CD4-positive, alpha-beta T cell treated with Interleukin-6 at 100 ng/mL for 8 hours (primary cell): ENCODE measurements around the gene OR1I1.
A peak's percentile ranks its signal among the peaks of the same experiment; 100 is the strongest.

Experiments
- DNase-seq: peaks from one replicate; pipeline ENCODE4 v3.0.0-alpha.2; 2020; ENCODE audit warnings: mixed read lengths, low spot score

OR1I1 gene

GRCh38 chr19:15118789-15119494 is 36.9 kb downstream of the OR1I1 start:
- DNase-seq: no peak

- DNase-seq: no peak
Observed at GRCh38 chr19:15120135-15121026, 38.4 kb downstream of the OR1I1 start.

- DNase-seq: no peak
Observed at GRCh38 chr19:15122331-15123030, 40.5 kb downstream of the OR1I1 start.

GRCh38 chr19:15123031-15123890 is 41.2 kb downstream of the OR1I1 start:
- DNase-seq: no peak

GRCh38 chr19:15123900-15124299 is 41.9 kb downstream of the OR1I1 start:
- DNase-seq: no peak

- no peak for DNase-seq
Observed at GRCh38 chr19:15124572-15125231, 42.7 kb downstream of the OR1I1 start.

- peak; percentile 97 for DNase-seq
Observed at GRCh38 chr19:15125232-15126067, 43.4 kb downstream of the OR1I1 start.

- no peak for DNase-seq
Observed at GRCh38 chr19:15126131-15126910, 44.3 kb downstream of the OR1I1 start.

- no peak for DNase-seq
Observed at GRCh38 chr19:15128162-15128770, 46.3 kb downstream of the OR1I1 start.

GRCh38 chr19:15129856-15130585 is 48.0 kb downstream of the OR1I1 start:
- peak; percentile 44 for DNase-seq

- DNase-seq: no peak
Observed at GRCh38 chr19:15136234-15136954, 54.4 kb downstream of the OR1I1 start.

- DNase-seq: no peak
Observed at GRCh38 chr19:15137777-15138176, 55.8 kb downstream of the OR1I1 start.

GRCh38 chr19:15138427-15138826 is 56.4 kb downstream of the OR1I1 start:
- DNase-seq: no peak

GRCh38 chr19:15141143-15141542 is 59.1 kb downstream of the OR1I1 start:
- DNase-seq: no peak

- no peak for DNase-seq
Observed at GRCh38 chr19:15142313-15142712, 60.3 kb downstream of the OR1I1 start.
